Mucosa of descending colon (tissue), 3 donors: ENCODE measurements around the gene RLBP1. TPM values are rescaled to one million over a fixed set of nuclear protein-coding genes. Genes with fewer than 3 reads are reported as not detected.

Experiments used
- ATAC-seq: fragments of 200-7000 bp; cut with Tn5 transposase; one replicate; pipeline ENCODE4 v1.9.1; 2020; ENCODE audit warnings: mild to moderate bottlenecking, moderate library complexity
- DNase-seq, 3 donors: peaks; one replicate each; pipeline ENCODE4 v3.0.0-alpha.2; 2020
- H3K36me3 ChIP-seq: fragments of 200-600 bp; one replicate; pipeline ENCODE4 v1.8.0; 2021; ENCODE audit warnings: low read depth, mild to moderate bottlenecking
- H3K4me1 ChIP-seq: fragments of 200-600 bp; one replicate; pipeline ENCODE4 v1.8.0; 2021; ENCODE audit warnings: low read depth, mild to moderate bottlenecking
- H3K4me3 ChIP-seq: fragments of 200-600 bp; one replicate; pipeline ENCODE4 v1.8.0; 2021; ENCODE audit warnings: mild to moderate bottlenecking
- H3K9me3 ChIP-seq: fragments of 200-600 bp; one replicate; pipeline ENCODE4 v1.8.0; 2021; ENCODE audit warnings: mild to moderate bottlenecking
- CTCF ChIP-seq: fragments of 200-600 bp; IDR thresholded peaks from one replicate; pipeline ENCODE4 v1.8.0; 2022; ENCODE audit warnings: antibody characterized with exemption, mild to moderate bottlenecking
- intact Hi-C, 2 donors: fragments of 100-400 bp; cut with DNase I in 1 of 2; cut with micrococcal nuclease in 1 of 2; formaldehyde crosslinking; loops; one replicate each; pipeline versions ENCODE4 v1.11.0 to v1.11.1; 2022; cut with DNase I, micrococcal nuclease
- total RNA-seq, 3 donors: library from RNA; stranded (reverse); fragmentation: NEBNext Ultra II Directional in 2 of 3; extraction: Animal tissue kit (Norgen Biotek cat#: 25700) in 2 of 3; gene quantifications; one replicate each; pipeline versions ENCODE4 v1.2.1 to v1.2.4, GENCODE V29; 2021 to 2023
- donor health status: DM: no; HTN: no; CAD: no; lungs with moderate emphysema.
- donor health status: DM: no; HTN: no; CAD: no.
- donor health status: DM: no; HTN: yes; CAD: no.

Gene RLBP1
- total RNA-seq, 3 donors from 2014 or later, result 2.1 TPM; not detected in 2

GRCh38 chr15:89194608-89195007 lies 26.8 kb downstream of the RLBP1 start:
- Histone ChIP-seq H3K4me3 (no peak overlapping the region), H3K4me1 (no peaks in the 10 kb centered on the region), H3K9me3 (no peaks in the 10 kb centered on the region), H3K36me3 (no peaks in the 10 kb centered on the region)
- ATAC-seq (no peak), DNase-seq (no peak)
- TF ChIP-seq CTCF, result no peak
- intact Hi-C loops, result no loop called here

- Histone ChIP-seq H3K9me3 (no peaks in the 10 kb centered on the region), H3K36me3 (no peaks in the 10 kb centered on the region), H3K4me1 (no peaks in the 10 kb centered on the region), H3K4me3 (no peak overlapping the region)
- intact Hi-C loops, result no loop called here
- ATAC-seq (no peak), DNase-seq (no peak)
- TF ChIP-seq CTCF, result no peak
Measured at GRCh38 chr15:89192766-89193165, 28.6 kb downstream of the RLBP1 start.

GRCh38 chr15:89192136-89192535 lies 29.2 kb downstream of the RLBP1 start:
- no peaks in the 10 kb centered on the region for H3K4me1 ChIP-seq
- DNase-seq, result no peak
- H3K36me3 ChIP-seq, result no peaks in the 10 kb centered on the region
- no peak for ATAC-seq
- intact Hi-C loops, result no loop called here
- TF ChIP-seq CTCF, result no peak
- H3K9me3 ChIP-seq, result no peaks in the 10 kb centered on the region
- no peak overlapping the region for H3K4me3 ChIP-seq

- ATAC-seq (no peak), DNase-seq (no peak)
- Histone ChIP-seq H3K36me3 (no peaks in the 10 kb centered on the region), H3K4me3 (no peak overlapping the region), H3K4me1 (no peaks in the 10 kb centered on the region), H3K9me3 (no peaks in the 10 kb centered on the region)
- intact Hi-C loops, result no loop called here
- TF ChIP-seq CTCF, result no peak
Measured at GRCh38 chr15:89187986-89188514, 33.3 kb downstream of the RLBP1 start.

GRCh38 chr15:89187301-89187985 lies 33.9 kb downstream of the RLBP1 start:
- Histone ChIP-seq H3K4me3 (no peak overlapping the region), H3K9me3 (no peaks in the 10 kb centered on the region), H3K4me1 (no peaks in the 10 kb centered on the region), H3K36me3 (no peaks in the 10 kb centered on the region)
- intact Hi-C loops, result no loop called here
- DNase-seq, result no peak
- no peak for ATAC-seq
- TF ChIP-seq CTCF, result no peak
